22Rv1 (cell line): ENCODE measurements around the gene SPATA45.

Source experiments
- ZFX ChIP-seq: fragments of 450-650 bp; IDR thresholded peaks from 2 replicates; pipeline ENCODE4 v1.6.1; 2017; ENCODE audit warnings: antibody characterized with exemption, borderline replicate concordance
- TF ChIP-seq, protein P1 (sequence below): fragments of 450-650 bp; IDR thresholded peaks from 2 replicates; pipeline ENCODE4 v1.5.1; 2017; ENCODE audit warnings: mild to moderate bottlenecking

- TF ChIP-seq, protein P1, sequence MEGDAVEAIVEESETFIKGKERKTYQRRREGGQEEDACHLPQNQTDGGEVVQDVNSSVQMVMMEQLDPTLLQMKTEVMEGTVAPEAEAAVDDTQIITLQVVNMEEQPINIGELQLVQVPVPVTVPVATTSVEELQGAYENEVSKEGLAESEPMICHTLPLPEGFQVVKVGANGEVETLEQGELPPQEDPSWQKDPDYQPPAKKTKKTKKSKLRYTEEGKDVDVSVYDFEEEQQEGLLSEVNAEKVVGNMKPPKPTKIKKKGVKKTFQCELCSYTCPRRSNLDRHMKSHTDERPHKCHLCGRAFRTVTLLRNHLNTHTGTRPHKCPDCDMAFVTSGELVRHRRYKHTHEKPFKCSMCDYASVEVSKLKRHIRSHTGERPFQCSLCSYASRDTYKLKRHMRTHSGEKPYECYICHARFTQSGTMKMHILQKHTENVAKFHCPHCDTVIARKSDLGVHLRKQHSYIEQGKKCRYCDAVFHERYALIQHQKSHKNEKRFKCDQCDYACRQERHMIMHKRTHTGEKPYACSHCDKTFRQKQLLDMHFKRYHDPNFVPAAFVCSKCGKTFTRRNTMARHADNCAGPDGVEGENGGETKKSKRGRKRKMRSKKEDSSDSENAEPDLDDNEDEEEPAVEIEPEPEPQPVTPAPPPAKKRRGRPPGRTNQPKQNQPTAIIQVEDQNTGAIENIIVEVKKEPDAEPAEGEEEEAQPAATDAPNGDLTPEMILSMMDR: no peak
- no peak for TF ChIP-seq ZFX
Observed at GRCh38 chr1:212820969-212821368, 26.5 kb downstream of the SPATA45 start.
